Uterus (tissue), 4 donors: ENCODE results near the gene DNAL4. TPM values are rescaled to one million over a fixed set of nuclear protein-coding genes. Genes with fewer than 3 reads are reported as not detected.
"Not testable (repeated sequence)": the region's sequence is repeated elsewhere in the genome, so short reads cannot be mapped to it uniquely, and the experiment has no call there.

ENCODE experiments used
- DNase-seq, 2 donors: peaks; one replicate each; pipeline ENCODE4 v3.0.0-alpha.2; 2019 to 2020
- H3K27ac ChIP-seq, 2 donors: fragments of 200-600 bp; sonication (generic); 1 replicate in 1 of 2; 2 replicates in 1 of 2; pipeline ENCODE4 v1.5.1; 2016 to 2018
- H3K27me3 ChIP-seq, 2 donors: fragments of 200-600 bp; sonication (generic); one replicate each; pipeline ENCODE4 v1.5.1; 2018 to 2019; ENCODE audit warnings: control low read depth in 1 of 2
- H3K36me3 ChIP-seq, 2 donors: fragments of 200-600 bp; sonication (generic); one replicate each; pipeline ENCODE4 v1.5.1; 2019; ENCODE audit warnings: control low read depth in 1 of 2
- H3K4me1 ChIP-seq, 2 donors: fragments of 200-600 bp; sonication (generic); one replicate each; pipeline ENCODE4 v1.5.1; 2018 to 2019; ENCODE audit warnings: control low read depth in 1 of 2
- H3K4me3 ChIP-seq, 2 donors: fragments of 200-600 bp; sonication (generic); 1 replicate in 1 of 2; 2 replicates in 1 of 2; pipeline ENCODE4 v1.5.1; 2018 to 2019; ENCODE audit warnings: mild to moderate bottlenecking in 1 of 2
- H3K9me3 ChIP-seq, 2 donors: fragments of 200-600 bp; sonication (generic); one replicate each; pipeline ENCODE4 v1.5.1; 2019; ENCODE audit warnings: control low read depth in 1 of 2
- POLR2A ChIP-seq, 2 donors: fragments of 450-650 bp; IDR thresholded peaks; one replicate each; pipeline ENCODE4 v1.6.1; 2016; ENCODE audit warnings: antibody characterized with exemption in 2 of 2, mild to moderate bottlenecking in 1 of 2, moderate library complexity in 1 of 2
- intact Hi-C: fragments of 100-400 bp; cut with DNase I; formaldehyde crosslinking; loops from one replicate; pipeline ENCODE4 v1.15.1; 2023; ENCODE audit warnings: low total_unique reads
- total RNA-seq, 4 donors: library from RNA; depleted of rRNA in 3 of 4; stranded (reverse); fragments of >200 nt in 3 of 4; gene quantifications; one replicate each; pipeline versions ENCODE4 v1.1.0 to v1.2.4, GENCODE V29; 2014 to 2023
- TF ChIP-seq, protein P1 (sequence below), 4 experiments: fragments of 200-600 bp in 2 of 4; fragments of 450-650 bp in 2 of 4; sonication (generic) in 2 of 4; IDR thresholded peaks; one replicate each; pipeline ENCODE4 v1.5.1; 2016 to 2019; ENCODE audit warnings: antibody characterized with exemption in 4 of 4, mild to moderate bottlenecking in 2 of 4, moderate library complexity in 1 of 4
- donor health status: DM: yes; HTN: yes; CAD: no.

Gene DNAL4
- total RNA-seq, 4 donors from 2014 or later: 3.1 to 23.4 (median 8.3) TPM

DNA sequence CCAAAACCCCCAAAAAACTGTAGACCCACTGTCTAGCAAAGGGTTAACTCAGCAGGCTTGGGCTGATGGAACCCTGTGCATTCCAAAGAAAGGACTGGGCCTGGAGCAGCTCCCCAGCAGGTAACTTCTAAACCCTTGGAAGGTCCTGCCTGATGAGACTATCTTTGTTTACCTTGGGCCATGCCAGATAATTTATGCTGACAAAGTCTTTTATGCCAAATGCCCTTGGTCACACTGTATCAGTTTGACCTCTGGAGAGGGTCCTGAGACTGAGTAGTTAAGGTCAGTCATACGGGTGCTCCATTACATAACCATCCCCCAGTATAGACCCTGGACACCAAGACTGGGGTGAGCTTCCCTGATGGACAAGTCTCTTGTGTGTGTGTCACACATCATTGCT lies 21.9 kb upstream of the DNAL4 start:
- Histone ChIP-seq H3K27ac (no peak overlapping the region), H3K27me3 (no peaks in the 10 kb centered on the region), H3K9me3 (no peaks in the 10 kb centered on the region), H3K36me3 (no peaks in the 10 kb centered on the region), H3K4me1 (no peaks in the 10 kb centered on the region), H3K4me3 (no peak overlapping the region)
- TF ChIP-seq, protein P1, sequence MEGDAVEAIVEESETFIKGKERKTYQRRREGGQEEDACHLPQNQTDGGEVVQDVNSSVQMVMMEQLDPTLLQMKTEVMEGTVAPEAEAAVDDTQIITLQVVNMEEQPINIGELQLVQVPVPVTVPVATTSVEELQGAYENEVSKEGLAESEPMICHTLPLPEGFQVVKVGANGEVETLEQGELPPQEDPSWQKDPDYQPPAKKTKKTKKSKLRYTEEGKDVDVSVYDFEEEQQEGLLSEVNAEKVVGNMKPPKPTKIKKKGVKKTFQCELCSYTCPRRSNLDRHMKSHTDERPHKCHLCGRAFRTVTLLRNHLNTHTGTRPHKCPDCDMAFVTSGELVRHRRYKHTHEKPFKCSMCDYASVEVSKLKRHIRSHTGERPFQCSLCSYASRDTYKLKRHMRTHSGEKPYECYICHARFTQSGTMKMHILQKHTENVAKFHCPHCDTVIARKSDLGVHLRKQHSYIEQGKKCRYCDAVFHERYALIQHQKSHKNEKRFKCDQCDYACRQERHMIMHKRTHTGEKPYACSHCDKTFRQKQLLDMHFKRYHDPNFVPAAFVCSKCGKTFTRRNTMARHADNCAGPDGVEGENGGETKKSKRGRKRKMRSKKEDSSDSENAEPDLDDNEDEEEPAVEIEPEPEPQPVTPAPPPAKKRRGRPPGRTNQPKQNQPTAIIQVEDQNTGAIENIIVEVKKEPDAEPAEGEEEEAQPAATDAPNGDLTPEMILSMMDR (IDR thresholded peaks at IDR 0.05): no peak
- no peak for TF ChIP-seq POLR2A (IDR thresholded peaks at IDR 0.05)
- no peak for DNase-seq
- intact Hi-C loops: no loop called here

DNA sequence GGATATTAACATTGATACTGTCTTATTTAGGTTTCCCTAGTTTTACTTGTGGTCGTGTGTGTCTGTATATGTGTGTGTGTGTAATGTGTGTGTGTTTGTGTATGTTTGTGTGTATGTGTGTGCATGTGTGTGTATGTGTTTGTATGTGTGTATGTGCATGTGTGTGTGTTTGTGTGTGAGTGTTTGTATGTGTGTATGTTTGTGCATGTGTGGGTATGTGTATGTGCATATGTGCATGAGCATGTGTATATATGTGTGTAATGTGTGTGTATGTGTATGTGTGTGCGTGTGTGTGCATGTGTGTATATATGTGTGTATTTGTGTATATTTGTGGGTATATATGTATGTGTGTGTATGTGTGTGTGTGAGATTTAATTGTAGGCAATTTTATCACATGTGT lies 17.3 kb upstream of the DNAL4 start:
- no peak for DNase-seq
- Histone ChIP-seq H3K4me1 (no peaks in the 10 kb centered on the region), H3K9me3 (peaks cover 0 to 2% of the 10 kb centered on the region in 2 donors), H3K27ac (no peak overlapping the region), H3K4me3 (no peak overlapping the region), H3K27me3 (no peaks in the 10 kb centered on the region), H3K36me3 (no peaks in the 10 kb centered on the region)
- intact Hi-C loops: no loop called here
- TF ChIP-seq, protein P1 (IDR thresholded peaks at IDR 0.05): no peak

DNA sequence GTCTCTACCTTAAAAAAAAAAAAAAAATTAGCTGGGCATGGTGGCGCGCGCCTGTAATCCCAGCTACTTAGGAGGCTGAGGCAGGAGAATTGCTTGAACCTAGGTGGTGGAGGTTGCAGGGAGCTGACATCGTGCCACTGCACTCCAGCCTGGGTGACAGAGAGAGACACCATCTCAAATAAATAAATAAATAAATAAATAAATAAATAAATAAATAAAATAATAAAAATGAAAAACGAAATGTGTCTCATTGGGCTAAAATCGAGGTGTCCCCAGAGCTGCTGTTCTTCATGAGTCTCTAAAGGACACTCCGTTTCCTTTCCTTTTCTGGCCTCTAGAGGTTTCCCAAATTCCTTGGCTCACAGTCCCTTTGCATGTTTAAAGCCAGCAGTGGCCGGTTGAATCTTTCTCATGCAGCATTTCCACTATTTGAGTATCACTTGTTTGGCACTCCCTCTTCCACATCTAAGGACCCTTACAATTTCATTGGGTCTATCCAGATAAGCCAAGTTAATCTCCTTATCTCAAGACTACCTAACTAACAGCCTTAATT lies 11.2 kb upstream of the DNAL4 start:
- H3K4me1 ChIP-seq, H3K27me3 ChIP-seq, intact Hi-C loops, H3K4me3 ChIP-seq, DNase-seq, H3K27ac ChIP-seq, H3K9me3 ChIP-seq, H3K36me3 ChIP-seq: not testable (repeated sequence)

DNA sequence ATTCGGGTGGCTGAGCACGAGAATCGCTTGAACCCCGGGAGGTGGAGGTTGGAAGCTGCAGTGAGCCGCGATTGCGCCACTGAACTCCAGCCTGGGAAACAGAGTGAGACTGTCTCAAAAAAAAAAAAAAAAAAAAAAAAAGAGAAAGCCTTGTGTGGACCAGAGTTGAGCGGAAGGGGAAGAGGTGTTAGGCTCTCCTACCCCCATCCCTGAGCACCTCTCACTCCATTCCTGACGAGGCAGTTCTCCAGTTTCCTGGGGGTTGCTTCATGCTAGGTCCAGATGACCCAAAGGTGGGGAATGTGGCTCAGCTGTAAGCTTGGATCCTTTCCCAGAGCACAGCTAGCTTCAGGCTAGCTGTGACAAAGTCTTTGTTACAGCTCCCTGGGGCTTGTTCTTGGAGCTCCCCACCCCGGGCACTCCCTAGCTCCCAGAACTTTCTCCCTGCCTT lies 8.8 kb upstream of the DNAL4 start:
- Histone ChIP-seq H3K9me3 (no peaks in the 10 kb centered on the region), H3K4me3 (no peak overlapping the region), H3K36me3 (no peaks in the 10 kb centered on the region), H3K27ac (no peak overlapping the region), H3K4me1 (no peaks in the 10 kb centered on the region), H3K27me3 (no peaks in the 10 kb centered on the region)
- TF ChIP-seq, protein P1 (IDR thresholded peaks at IDR 0.05): no peak
- TF ChIP-seq POLR2A (IDR thresholded peaks at IDR 0.05): no peak
- peak; percentile 58 to 73 for DNase-seq
- intact Hi-C loops: no loop called here

DNA sequence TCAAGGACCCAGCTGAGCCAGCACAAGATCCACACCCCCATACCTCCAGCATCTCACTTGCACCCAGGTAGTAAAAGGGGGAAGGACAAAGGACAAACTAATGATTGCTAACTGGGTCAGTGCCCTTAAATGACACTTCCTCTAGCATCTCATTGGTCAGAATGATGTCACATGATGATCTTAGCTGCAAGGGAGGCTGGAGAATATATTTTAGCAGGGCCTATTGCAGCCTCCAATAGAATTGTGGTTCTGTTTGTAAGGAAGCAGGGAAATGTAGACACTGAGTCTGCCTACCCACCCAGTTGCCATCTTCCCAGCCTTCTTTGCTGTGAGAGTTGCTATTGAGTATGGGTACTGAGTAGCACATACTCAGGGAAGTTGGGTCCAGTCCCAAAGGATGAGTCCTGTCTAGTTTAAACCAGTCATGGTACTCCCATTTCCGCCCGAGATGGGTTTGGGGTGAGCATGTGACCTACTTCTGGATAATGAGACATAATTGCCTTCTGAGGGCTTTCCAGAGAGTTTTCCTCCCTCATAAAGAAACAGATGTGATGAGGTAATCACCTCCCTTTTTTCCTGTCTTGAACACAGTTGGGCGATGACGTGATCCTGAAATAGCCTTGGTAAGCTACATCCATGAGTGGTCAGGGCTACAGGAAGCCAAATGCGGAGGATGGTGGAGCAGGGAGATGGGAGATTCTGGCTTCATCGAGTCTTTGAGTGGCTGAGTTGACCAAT lies 5.5 kb upstream of the DNAL4 start:
- H3K27me3 ChIP-seq: no peaks in the 10 kb centered on the region
- no peak overlapping the region for H3K27ac ChIP-seq
- H3K4me1 ChIP-seq: no peaks in the 10 kb centered on the region
- TF ChIP-seq, protein P1 (IDR thresholded peaks at IDR 0.05): no peak
- no peak for TF ChIP-seq POLR2A (IDR thresholded peaks at IDR 0.05)
- intact Hi-C loops: no loop called here
- DNase-seq: no peak
- H3K4me3 ChIP-seq: no peak overlapping the region
- no peaks in the 10 kb centered on the region for H3K36me3 ChIP-seq
- H3K9me3 ChIP-seq: no peaks in the 10 kb centered on the region
